DOHH2 (cell line): ENCODE measurements around the gene FXYD4.

Experiments used
- EZH2phosphoT487 ChIP-seq: fragments of 200-600 bp; sonication (generic); IDR thresholded peaks from 2 replicates; pipeline ENCODE4 v1.6.1; 2017; ENCODE audit warnings: borderline replicate concordance, mild to moderate bottlenecking, antibody characterized with exemption, low read length, moderate library complexity, mixed read lengths
- TF ChIP-seq, protein P1 (sequence below): fragments of 200-600 bp; sonication (generic); IDR thresholded peaks from one replicate; pipeline ENCODE4 v1.5.1; 2014; ENCODE audit warnings: antibody characterized with exemption, mild to moderate bottlenecking, low read depth, low read length; ENCODE audit not compliant: poor library complexity, severe bottlenecking

DNA sequence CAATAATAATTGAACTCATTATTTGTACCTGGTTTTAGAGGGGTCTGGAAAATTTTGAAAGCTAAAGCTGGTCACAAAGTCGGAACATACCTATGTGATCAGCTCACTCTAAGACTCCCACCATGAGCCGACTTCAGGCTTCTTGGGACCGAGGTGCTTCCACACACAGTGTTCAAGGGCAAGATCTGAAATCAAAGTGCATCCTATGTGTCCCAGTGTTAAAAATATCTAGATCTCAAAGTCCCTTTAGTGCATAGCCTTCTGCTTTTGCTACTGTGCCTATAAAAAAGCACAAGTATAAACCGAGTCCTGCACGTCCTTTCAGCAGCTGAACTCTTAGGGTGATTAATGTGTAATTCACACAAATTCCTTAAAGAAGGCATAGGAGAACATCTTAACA lies 43.5 kb upstream of the FXYD4 start:
- TF ChIP-seq, protein P1, sequence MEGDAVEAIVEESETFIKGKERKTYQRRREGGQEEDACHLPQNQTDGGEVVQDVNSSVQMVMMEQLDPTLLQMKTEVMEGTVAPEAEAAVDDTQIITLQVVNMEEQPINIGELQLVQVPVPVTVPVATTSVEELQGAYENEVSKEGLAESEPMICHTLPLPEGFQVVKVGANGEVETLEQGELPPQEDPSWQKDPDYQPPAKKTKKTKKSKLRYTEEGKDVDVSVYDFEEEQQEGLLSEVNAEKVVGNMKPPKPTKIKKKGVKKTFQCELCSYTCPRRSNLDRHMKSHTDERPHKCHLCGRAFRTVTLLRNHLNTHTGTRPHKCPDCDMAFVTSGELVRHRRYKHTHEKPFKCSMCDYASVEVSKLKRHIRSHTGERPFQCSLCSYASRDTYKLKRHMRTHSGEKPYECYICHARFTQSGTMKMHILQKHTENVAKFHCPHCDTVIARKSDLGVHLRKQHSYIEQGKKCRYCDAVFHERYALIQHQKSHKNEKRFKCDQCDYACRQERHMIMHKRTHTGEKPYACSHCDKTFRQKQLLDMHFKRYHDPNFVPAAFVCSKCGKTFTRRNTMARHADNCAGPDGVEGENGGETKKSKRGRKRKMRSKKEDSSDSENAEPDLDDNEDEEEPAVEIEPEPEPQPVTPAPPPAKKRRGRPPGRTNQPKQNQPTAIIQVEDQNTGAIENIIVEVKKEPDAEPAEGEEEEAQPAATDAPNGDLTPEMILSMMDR = no peak
- TF ChIP-seq EZH2phosphoT487 = no peak
